CD4-positive, alpha-beta T cell treated with Interferon alpha-2 for 1 hour (primary cell): ENCODE data around the gene KCNJ11.
A peak's percentile ranks its signal among the peaks of the same experiment; 100 is the strongest.

Experiments
- DNase-seq, 2 donors: peaks; one replicate each; pipeline ENCODE4 v3.0.0-alpha.2; 2020 to 2022

The KCNJ11 gene

GRCh38 chr11:17352950-17353820, 35.3 kb downstream of the KCNJ11 start:
- peak; percentile 37 to 52 for DNase-seq

GRCh38 chr11:17351510-17352176, 36.8 kb downstream of the KCNJ11 start, which contains the start of gene NCR3LG1:
TSS of gene NCR3LG1 (plus strand) at chr11:17351800. CDS start at chr11:17351970, 170 bp downstream.
- peak; percentile 68 to 69 for DNase-seq

GRCh38 chr11:17351172-17351509, 37.3 kb downstream of the KCNJ11 start:
- DNase-seq: no peak

GRCh38 chr11:17350455-17351171, 37.8 kb downstream of the KCNJ11 start:
- no peak for DNase-seq

- DNase-seq: no peak
These were observed 40.8 kb downstream of the KCNJ11 start for GRCh38 chr11:17347676-17348075.

GRCh38 chr11:17343907-17344306, 44.6 kb downstream of the KCNJ11 start:
- DNase-seq: no peak

- no peak for DNase-seq
These were observed 45.2 kb downstream of the KCNJ11 start for GRCh38 chr11:17343257-17343656.
